Activated CD4-positive, CD25-positive, alpha-beta regulatory T cell treated with anti-CD3 and anti-CD28 coated beads, Interleukin-2, amount 50 U/mL, for 24 hours (primary cell): Measurements from ENCODE around the gene PON1.

Source experiments
- ATAC-seq, 2 donors: fragments of 150-1000 bp; cut with Tn5 transposase; one replicate each; pipeline ENCODE4 v1.10.0; 2021; ENCODE audit warnings: mild to moderate bottlenecking in 1 of 2, moderate library complexity in 1 of 2

PON1 gene

GRCh38 chr7:95317546-95317945 lies 6.8 kb downstream of the PON1 start:
- ATAC-seq = no peak

DNA sequence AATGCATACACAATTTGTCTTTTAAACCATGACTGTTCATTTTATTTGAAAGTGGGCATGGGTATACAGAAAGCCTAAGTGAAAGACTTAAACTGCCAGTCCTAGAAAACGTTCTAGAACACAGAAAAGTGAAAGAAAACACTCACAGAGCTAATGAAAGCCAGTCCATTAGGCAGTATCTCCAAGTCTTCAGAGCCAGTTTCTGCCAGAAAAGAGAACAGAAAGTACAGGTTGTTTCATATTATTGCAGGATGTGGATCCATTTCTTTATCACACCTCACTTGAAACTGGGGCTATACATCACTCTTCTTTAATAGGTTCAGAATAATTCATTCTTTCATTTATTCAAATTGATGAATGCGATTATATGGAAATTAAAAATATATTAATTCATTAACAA lies 7.7 kb downstream of the PON1 start:
- ATAC-seq = no peak

- no peak for ATAC-seq
These were observed 11.8 kb downstream of the PON1 start for GRCh38 chr7:95312561-95312960.

DNA sequence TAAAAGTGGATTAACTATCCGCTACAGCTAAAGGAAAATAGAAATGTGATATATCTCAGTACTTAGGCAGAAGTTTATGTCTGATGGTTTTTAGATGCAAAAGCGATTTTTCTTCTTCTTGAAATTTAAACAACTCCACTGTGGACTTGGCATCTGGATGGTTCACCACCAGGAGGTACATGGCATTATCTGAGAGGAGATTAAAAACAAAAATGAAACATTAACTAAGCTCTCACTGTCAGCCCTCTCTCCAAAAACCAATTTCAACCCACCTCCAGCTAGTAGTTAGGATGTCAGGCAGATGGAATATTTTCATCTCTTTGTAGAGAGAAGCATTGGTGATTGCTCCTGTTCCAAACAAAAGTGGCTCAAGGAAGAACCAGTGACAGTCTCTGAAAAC lies 12.9 kb downstream of the PON1 start:
- ATAC-seq = no peak

GRCh38 chr7:95309951-95310350 lies 14.4 kb downstream of the PON1 start:
- no peak for ATAC-seq

DNA sequence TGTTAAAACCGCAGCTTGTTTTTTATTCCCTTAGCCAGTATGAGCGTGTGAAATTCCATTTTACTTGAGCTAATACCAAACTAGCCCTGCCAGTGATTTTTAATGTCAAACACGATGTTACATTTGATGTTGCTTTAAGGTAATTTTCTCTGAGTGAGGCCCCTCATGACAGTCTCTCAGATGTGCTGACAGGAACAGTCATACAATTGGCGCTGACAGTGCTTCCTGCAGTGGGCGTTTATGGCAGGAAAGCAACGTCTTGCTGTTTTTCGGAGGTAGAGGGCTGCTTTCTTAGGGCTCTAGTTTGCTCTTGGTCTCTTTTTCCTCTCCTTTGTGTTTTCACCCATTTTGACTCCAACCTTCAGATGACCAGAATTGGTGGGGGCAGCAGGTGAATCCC lies 19.3 kb downstream of the PON1 start:
- no peak for ATAC-seq

DNA sequence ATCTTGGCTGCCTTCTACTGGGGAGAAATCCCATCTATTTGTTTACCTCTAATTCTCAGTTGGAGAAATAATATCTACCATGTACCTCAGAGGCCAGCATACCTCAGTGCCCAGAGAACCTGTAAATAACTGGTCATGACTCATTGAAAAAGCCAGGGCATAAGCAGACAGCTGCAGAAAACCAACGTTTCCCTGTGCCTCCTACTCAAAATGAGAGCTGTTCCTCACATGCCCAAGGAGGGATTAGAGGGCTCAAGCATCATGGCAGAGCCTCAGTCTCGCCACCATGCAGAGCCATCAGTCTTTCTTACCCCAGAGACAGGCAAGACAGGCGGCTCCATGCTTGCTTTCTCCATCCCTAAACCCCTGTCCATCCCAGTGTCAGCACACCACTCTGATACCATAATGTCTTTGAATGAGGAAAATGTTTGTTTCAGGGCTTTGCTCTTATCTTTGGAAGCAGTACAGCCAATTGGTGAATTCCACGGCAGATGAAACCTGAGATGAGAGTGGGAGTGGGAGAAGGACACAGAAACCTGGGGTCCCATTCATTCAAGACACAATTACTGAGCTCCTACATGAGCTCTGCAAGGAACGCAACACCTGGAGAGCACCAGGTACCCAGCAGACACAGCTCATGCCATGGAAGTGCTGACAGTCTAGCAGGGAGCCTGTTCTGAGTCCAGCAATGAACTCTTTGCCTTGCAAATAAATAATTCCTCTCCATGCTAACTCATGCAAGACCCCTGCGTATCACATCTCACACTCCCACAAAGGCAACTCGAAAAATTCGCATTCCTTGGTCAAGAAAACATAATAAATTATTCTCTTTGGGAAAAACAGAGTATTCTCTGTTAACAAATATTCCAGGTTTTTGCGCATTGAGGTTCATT lies 21.1 kb downstream of the PON1 start:
- ATAC-seq = no peak

GRCh38 chr7:95298091-95298490 lies 26.2 kb downstream of the PON1 start:
- ATAC-seq = no peak

GRCh38 chr7:95297041-95297440 lies 27.3 kb downstream of the PON1 start:
- ATAC-seq = no peak

DNA sequence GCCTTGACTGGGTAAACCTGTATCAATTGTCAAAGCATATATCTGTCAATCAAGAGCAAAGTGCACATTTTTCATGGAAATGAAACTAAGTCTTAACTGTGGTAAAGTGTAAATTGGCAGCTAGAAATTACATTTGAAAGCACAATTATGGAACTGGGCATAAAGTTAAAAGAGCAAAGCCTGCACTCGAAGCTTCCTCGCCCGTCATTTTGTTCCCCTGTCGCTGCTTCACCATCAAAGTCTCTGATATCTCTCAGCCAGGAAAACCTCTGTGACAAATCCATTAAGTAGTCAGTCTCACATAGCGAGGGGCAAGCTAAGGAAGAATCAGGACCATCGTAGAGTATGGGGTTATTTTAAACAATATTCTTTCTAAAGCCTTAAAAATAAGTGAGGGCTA lies 27.9 kb downstream of the PON1 start:
- no peak for ATAC-seq

DNA sequence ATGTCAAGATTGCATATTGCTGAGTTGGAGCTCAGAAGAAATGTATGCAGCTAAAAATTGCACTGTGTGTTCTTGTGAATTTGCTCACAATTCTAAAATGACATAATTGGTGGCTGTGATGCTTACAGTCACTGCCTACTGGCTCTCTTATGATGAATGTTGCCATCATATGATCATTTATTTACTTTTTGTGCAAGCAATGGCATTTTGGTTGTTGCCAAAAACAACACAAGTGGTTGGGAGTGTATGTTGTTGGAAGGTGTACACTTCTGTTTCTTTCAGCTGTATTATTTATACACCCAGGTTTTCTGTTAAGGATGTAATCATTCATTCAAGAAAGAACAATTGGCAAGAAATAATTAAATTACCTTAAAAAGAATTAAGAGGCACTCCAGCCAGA lies 28.9 kb downstream of the PON1 start:
- ATAC-seq = no peak

GRCh38 chr7:95290166-95290830 lies 34.0 kb downstream of the PON1 start:
- ATAC-seq = no peak

GRCh38 chr7:95286096-95286495 lies 38.2 kb downstream of the PON1 start:
- no peak for ATAC-seq

DNA sequence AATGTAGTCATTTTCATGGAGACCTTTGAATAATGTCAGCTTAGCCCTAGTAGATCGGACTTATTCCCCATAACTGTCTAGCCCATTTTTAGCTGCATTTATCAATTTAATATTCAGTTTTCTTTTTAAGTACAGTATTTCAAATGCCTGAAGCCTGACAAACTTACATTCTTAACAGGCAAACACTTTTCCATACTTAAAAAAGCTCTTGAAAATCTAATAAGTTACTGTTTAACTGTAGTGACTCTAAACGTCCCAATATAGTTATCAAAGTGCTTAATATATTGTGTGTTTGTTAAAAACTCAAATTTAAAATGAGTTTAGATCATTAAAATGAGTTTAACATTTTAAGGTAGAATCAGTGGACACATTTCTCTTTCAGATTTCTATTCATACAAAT lies 44.9 kb downstream of the PON1 start:
- no peak for ATAC-seq

DNA sequence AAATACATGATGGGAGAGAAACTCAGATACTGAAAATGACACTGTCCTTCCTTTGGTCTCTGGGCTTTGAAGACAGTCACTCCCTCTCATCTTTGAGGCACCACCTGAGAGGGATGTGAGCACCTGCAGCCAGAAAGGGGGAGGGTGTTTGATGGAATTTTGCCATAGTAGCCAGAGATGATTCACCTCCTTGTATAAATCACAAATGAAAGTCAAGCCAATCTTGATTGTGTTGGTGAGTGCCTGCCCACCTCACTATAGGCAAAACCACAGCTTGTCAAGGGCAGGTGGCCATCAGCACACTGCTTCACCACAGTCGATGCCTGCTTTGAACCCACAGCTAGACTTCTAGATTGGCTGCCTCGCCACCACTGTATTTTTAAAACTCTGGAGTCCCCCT lies 48.2 kb downstream of the PON1 start:
- ATAC-seq = no peak

DNA sequence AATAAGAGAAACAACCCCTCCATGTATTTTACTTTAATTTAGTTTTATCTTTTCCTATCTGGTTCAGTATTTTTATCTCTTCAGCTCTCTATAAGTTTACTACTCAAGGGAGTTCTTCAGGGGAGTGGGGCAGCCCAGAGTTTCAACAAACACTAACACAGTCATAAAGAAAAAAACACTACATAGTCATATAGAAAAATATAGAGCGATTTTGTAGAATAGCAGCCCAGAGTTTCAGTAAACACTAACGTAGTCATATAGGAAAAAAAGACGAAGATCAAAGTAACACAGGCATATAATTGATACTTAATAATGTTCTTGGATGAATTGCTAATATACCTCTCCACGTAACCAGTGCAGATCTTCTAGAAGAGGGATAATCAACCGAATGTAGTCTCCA lies 54.7 kb downstream of the PON1 start:
- no peak for ATAC-seq

DNA sequence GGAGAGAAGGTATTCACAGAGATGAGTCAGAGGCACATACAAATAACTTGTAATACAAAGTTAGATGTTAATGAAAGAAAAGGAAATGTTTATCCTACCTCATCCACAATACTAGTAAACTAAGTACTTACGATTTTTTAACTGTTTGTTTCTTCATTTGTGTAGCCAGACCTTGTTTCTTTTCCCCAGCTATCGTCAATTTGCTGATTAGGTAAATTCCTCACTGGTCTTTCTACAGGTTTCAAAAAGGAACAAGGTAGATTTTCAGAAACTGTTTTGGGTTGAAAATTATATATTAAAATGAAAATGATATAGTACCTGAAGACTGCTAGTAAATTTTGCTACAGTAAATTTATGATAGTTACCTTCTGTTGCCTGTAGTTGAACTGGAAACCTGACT lies 56.6 kb downstream of the PON1 start:
- ATAC-seq = no peak

DNA sequence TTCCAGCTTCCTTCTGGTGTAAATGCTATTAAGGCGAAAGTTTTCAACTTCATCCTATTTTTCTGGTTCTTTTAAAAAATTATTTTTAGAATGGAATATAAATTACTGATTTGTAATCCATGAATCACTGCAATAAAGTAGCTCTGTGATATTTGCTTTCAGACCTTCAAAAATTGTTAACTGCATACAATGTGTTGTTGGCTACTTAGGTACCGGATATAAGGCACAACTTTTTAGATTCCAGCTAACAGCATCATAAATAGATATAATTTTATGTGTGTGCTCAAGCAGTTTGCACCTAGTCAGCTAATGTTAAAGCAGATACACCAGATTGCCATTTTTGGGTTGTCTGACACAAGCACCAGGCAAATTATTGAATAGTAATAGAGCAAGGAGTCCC lies 58.7 kb downstream of the PON1 start:
- no peak for ATAC-seq

DNA sequence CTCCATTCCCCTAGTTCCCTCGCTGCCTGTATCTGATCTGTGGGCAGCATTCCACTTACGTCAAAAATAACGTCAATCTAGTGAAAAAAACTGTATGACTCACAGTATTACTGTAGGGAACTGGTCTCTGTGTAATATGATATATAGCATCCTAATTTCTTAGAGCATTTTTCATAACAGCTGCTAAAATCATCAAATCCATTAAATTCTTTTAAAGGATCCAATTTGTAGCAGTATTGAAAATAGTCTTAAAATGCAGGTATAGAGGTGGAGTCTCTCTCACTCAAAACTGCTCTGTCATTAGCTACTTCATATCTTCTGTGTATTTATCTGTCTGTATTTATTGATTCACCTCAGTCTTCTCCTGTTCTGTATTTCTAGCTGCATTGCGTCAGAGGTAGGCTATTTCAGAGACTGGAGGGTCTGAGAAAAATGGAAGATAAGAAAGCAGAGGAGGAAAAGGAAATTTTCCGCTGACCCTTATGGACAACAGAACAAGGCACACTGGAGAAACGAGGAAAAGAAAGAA lies 59.9 kb downstream of the PON1 start:
- no peak for ATAC-seq

GRCh38 chr7:95263785-95264362 lies 60.5 kb downstream of the PON1 start:
- ATAC-seq = no peak

DNA sequence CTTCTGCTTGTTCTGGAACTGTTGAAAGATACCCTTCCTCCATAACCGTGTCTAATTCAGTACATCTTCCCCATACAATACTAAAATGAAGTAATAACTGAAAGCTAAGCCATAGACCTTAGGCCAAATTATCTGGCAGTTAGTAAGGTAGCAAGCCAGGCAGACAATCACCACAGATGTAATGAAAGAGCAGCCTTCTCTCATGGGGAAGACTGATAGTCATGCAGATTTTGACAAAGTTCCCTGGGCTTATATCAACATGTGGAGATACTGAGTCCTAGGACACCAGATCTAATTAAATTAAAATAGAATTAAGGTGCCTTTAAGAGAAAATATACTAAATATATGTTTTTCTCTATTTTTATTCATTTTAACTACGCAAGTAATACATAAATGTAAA lies 61.5 kb downstream of the PON1 start:
- ATAC-seq = no peak

- no peak for ATAC-seq
These were observed 62.4 kb downstream of the PON1 start for GRCh38 chr7:95261895-95262415.

- ATAC-seq = no peak
These were observed 68.6 kb downstream of the PON1 start for GRCh38 chr7:95255691-95256090.

- no peak for ATAC-seq
These were observed 70.3 kb downstream of the PON1 start for GRCh38 chr7:95253986-95254385.
